Stimulated activated CD4-positive, alpha-beta T cell treated with anti-CD3 and anti-CD28 coated beads, Interleukin-2, amount 100 ng/mL, for 4 hours (primary cell): ENCODE data around the gene ESR1.
"Not testable (repeated sequence)": the region's sequence is repeated elsewhere in the genome, so short reads cannot be mapped to it uniquely, and the experiment has no call there.

Experiments
- DNase-seq: peaks from one replicate; pipeline ENCODE4 v3.0.0-alpha.2; 2020; ENCODE audit warnings: low read depth

ESR1 gene

DNA sequence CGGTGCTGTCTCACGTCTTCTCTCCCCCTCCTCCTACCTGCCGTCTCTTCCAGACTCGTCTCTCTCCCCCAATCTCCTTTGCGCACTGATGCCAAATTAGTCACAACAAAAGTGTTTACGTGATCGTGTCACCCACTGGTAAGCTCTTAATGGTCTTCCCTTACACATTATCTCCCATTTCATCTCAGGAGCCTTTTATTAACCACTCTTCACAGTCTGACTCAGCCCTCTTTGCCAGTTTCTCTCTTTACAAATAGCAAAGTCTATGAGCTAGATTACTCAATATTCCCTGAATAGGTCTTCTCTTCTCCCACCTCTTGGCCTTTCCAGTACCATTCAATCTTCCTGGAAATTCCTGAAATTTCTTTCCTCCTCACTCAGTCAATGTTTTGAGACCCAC is 247.0 kb downstream of the ESR1 start:
- no peak for DNase-seq

- DNase-seq = no peak
Measured at GRCh38 chr6:152055517-152055916, 248.0 kb downstream of the ESR1 start.

- no peak for DNase-seq
Measured at GRCh38 chr6:152057832-152058498, 250.5 kb downstream of the ESR1 start.

GRCh38 chr6:152059909-152060308 is 252.4 kb downstream of the ESR1 start:
- DNase-seq = no peak

DNA sequence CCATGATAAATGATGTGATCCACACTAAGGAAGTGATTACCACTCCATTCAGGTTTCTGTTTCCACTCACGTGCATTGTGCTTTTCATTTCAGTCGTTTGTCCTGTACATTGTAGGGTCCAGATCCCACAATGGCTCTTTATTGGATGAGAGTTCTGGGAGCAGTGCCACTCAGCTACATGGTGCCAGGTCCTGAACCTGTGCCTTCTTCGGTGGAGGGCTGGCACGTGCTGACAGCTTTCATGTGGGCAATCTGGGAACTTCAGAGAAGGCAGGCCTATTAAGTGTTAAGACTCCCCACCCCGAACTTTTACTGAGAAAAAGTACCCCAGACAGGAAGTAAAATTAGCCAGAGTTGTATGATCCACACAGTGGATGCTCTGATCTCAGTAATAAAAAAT is 255.0 kb downstream of the ESR1 start:
- DNase-seq = no peak

GRCh38 chr6:152063170-152063921 is 255.9 kb downstream of the ESR1 start:
- no peak for DNase-seq

DNA sequence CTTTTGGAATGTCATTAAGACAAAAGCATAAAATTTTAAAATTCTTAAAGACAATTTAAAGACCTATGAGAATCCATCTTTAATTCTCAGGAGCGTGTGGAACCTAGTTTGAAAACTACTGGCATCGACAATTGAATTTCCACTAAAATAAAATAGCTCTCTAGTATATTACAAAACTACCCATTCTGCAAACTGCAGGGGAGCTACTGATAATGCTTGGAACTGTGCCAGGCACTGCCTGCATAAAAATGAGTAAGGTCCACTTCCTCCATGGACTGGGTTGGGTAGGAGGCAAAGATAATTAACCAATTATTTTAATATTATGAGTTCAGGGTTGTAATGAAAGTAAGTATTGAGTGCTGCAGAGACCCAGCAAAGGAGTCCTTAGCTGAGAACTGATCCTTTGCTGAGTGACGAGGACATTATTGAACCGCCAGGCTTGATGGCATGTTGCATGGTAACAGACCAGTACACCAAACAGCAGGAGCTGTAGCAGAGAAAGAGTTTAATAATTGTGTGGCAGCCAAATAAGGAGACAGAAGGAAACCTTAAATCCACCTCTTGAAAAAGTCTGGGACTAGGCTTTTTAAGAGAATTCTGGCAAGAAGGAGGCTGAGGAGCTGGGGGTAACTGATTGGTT is 261.3 kb downstream of the ESR1 start:
- no peak for DNase-seq

GRCh38 chr6:152070556-152070955 is 263.1 kb downstream of the ESR1 start:
- DNase-seq = no peak

DNA sequence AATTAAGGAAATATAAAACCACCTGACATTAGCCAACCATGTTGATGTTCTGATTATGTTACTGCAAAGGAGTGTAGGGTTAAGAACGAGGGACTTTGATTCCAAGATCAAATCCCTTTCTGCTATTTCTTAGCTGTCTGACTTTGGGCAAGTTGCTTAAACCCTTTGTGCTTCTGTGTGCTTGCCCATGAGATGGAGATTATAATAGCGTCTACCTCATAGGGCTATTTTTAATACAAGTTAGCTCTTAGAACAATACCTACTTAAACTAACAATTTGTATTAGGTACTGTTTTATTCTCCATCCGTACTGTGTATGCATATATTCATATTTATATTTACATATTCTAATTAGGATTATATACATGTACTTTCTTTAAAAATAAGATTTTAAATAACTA is 263.8 kb downstream of the ESR1 start:
- DNase-seq = no peak

DNA sequence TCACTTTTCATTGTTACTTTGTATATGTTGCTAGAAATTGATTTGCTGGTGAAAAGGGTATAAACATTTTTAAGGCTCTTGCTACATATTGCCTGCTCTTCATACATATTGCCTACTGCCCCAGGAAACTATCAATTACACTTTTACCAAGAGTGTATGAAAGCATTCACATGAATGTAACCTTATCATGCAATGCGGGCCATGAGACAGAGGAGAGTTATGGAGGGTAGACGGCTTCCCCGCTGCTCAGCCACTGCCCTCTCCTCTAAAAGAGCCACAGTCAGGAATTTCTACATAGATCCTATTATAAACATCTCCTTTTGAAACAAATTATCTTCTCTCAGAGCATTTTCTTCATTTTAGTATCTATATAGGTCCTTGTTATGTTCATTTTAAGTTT is 264.4 kb downstream of the ESR1 start:
- no peak for DNase-seq

- not testable (repeated sequence) for DNase-seq
Measured at GRCh38 chr6:152076242-152076641, 268.8 kb downstream of the ESR1 start.

DNA sequence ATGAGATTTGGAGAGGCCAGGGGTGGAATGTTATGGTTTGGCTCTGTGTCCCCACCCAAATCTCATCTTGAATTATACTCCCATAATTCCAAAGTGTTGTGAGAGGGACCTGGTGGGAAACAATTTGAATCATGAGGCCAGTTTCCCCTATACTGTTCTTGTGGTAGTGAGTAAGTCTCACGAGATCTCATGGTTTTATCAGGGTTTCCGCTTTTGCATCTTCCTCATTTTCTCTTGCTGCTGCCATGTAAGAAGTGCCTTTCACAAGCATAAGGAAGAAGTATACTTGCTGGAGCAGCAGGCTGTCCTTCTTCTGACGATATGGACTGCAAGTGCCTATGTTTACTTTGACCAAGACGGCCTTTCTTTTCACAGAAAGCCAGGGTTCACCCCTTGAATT is 270.5 kb downstream of the ESR1 start:
- DNase-seq = no peak

GRCh38 chr6:152078804-152079203 is 271.3 kb downstream of the ESR1 start:
- DNase-seq = no peak

DNA sequence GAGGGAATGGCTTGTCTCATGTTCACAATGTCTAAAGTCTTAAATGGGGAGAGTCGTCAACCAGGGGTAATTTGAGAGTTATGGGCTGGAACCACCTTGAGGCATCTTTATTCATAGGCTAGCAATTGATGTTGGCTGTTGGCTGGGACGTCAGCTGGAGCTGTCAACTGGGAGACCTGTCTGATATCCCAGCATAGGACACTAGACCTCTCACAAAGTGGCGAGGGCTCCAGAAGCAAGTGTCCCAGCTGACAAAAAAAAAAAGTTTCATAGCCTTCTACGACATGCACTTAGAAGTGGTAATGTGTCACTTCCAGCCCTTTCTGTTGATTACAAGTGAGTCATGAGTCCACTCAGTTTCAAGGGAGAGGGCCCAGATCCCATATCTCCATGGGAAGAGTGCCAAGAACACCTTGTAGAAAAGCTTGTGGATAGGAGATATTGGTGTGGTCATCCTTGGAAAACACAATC is 278.0 kb downstream of the ESR1 start:
- DNase-seq = no peak

DNA sequence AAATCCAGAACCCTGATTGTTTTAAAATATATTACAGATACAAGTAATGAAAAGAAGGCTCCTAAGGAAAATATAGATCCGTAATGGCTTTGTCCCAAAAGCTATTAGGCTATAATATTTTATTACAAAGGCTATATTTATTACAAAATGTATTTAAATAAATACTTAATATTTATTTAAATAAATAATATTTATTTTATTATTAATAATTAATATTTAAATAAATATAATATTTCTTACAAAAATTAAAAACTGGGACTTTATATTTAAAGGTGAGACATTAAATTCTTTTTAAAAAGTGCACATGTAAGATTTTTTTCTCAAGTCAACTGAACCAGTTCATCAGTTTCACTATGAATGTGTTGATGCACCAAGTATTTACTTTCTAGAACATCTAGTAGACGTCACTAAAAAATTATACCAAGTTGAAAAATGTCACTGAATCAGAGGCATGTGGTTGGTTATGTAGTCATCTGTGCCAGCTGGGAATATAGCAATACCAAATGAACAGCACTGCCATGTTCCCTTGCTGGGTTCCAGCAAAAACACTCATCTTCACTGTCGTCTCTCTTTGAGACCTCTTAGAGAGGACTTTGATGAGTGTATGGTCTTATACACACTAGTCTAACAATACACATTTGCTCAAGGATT is 278.9 kb downstream of the ESR1 start:
- DNase-seq = no peak

- DNase-seq = no peak
Measured at GRCh38 chr6:152087096-152087495, 279.6 kb downstream of the ESR1 start.

- no peak for DNase-seq
Measured at GRCh38 chr6:152087701-152088100, 280.2 kb downstream of the ESR1 start.

DNA sequence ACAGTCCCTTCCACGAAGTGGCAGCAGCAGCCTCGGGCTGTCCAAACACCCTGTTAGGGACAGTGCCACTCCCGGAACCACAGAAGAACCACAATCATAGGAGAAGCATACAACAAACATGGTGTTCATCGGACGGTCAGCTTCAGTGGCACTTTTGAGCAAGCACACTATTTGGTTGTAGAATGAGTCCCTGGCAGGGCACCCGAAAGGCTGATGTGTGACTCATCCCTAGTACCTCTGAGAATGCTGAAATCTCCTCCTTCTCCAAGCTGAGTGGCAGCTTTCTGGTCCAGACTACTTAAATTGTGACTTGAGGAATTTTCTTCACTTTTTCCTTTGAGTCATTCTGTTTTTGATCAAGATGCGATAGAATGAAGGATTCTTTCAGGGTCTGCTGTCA is 282.5 kb downstream of the ESR1 start:
- no peak for DNase-seq

DNA sequence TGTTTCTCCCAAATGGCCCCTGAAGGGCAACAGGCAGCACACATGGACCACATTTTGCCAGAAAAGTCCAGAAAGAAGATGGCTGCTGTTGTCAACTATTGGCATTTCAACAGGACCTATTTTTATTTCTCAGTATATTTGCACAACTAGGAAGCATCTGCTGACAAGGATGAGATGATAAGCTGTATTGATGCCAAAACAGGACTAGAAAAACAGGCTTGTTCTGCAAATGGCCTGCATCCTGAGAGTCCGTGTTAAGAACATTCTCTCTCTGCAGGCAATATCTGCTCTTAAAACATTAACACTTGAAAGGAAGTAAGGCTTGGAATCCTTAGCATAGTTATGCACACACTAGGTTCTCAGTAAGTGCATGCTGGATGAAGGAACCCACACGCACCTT is 283.7 kb downstream of the ESR1 start:
- no peak for DNase-seq

- no peak for DNase-seq
Measured at GRCh38 chr6:152091851-152092341, 284.4 kb downstream of the ESR1 start.

DNA sequence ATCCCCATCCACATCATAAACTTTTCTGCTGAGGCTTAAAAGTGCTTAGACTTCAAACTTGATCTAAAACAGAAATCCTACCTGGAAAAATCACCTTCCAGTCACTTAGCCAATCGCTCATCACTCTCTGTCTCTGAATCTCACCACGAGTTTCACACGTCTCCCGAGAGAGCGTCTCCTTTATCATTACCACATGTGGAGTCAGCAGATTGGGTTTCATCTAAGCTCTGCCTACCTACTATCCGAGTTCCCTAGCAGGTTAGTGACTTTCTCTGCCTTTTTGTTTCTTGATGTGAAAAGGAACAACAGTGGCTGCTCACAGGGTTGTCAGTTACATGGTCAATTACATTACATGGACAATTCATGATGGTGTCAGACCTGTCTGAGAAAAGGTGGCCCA is 286.2 kb downstream of the ESR1 start:
- DNase-seq = no peak

GRCh38 chr6:152094276-152094675 is 286.8 kb downstream of the ESR1 start:
- DNase-seq = no peak
